Activated naive CD8-positive, alpha-beta T cell (primary cell): ENCODE results near the gene IL10RB.
A peak's percentile ranks its signal among the peaks of the same experiment; 100 is the strongest.

ENCODE experiments used
- H3K27ac Mint-ChIP-seq: one replicate; pipeline ENCODE4 v1.8.0; 2021; ENCODE audit warnings: mixed read lengths
- H3K27me3 Mint-ChIP-seq: one replicate; pipeline ENCODE4 v1.8.0; 2021; ENCODE audit warnings: mixed read lengths
- H3K36me3 Mint-ChIP-seq: one replicate; pipeline ENCODE4 v1.8.0; 2021; ENCODE audit warnings: mixed read lengths
- H3K4me1 Mint-ChIP-seq: one replicate; pipeline ENCODE4 v1.8.0; 2021; ENCODE audit warnings: low read depth, mixed read lengths
- H3K4me3 Mint-ChIP-seq: one replicate; pipeline ENCODE4 v1.8.0; 2021; ENCODE audit warnings: mild to moderate bottlenecking, mixed read lengths
- H3K9me3 Mint-ChIP-seq: one replicate; pipeline ENCODE4 v1.8.0; 2021; ENCODE audit warnings: low read depth, mixed read lengths

The IL10RB gene

GRCh38 chr21:33268393-33268736 is 2.2 kb downstream of the IL10RB start:
- H3K27me3 Mint-ChIP-seq, result no peaks in the 10 kb centered on the region
- peak overlapping the region; percentile 96 for H3K4me3 Mint-ChIP-seq
- no peaks in the 10 kb centered on the region for H3K9me3 Mint-ChIP-seq
- peaks cover 63% of the 10 kb centered on the region for H3K4me1 Mint-ChIP-seq
- peaks cover 8% of the 10 kb centered on the region for H3K36me3 Mint-ChIP-seq
- peak overlapping the region; percentile 97 for H3K27ac Mint-ChIP-seq

GRCh38 chr21:33268737-33269441 is 2.7 kb downstream of the IL10RB start:
- Mint-ChIP-seq H3K9me3 (no peaks in the 10 kb centered on the region), H3K4me1 (peaks cover 68% of the 10 kb centered on the region), H3K4me3 (peak overlapping the region; percentile 96), H3K36me3 (peaks cover 10% of the 10 kb centered on the region), H3K27ac (peak overlapping the region; percentile 97), H3K27me3 (no peaks in the 10 kb centered on the region)

- Mint-ChIP-seq H3K36me3 (peaks cover 13% of the 10 kb centered on the region), H3K27me3 (no peaks in the 10 kb centered on the region), H3K27ac (peak overlapping the region; percentile 73), H3K9me3 (no peaks in the 10 kb centered on the region), H3K4me3 (no peak overlapping the region), H3K4me1 (peaks cover 58% of the 10 kb centered on the region)
These were observed 4.8 kb downstream of the IL10RB start for GRCh38 chr21:33270986-33271385.

DNA sequence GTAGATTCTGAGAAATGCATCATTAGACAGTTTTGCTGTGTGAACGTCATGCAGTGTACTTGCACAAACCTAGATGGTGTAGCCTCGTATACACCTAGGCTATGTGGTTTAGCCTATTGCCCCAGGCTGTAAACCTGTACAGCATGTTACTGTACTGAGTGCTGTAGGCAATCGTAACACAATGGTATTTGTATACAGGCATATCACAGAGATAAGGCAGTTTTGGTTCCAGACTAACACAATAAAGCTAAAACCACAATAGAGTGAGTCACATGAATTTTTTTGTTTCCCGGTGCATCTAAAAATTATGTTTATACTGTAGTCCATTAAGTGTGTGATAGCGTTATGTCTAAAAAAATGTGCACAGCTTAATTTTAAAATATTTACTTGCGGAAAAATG is 6.9 kb downstream of the IL10RB start:
- H3K27ac Mint-ChIP-seq, result peak overlapping the region; percentile 71
- peaks cover 49% of the 10 kb centered on the region for H3K4me1 Mint-ChIP-seq
- H3K4me3 Mint-ChIP-seq, result no peak overlapping the region
- H3K27me3 Mint-ChIP-seq, result no peaks in the 10 kb centered on the region
- peaks cover 17% of the 10 kb centered on the region for H3K36me3 Mint-ChIP-seq
- no peaks in the 10 kb centered on the region for H3K9me3 Mint-ChIP-seq

- no peaks in the 10 kb centered on the region for H3K9me3 Mint-ChIP-seq
- H3K27me3 Mint-ChIP-seq, result no peaks in the 10 kb centered on the region
- peaks cover 14% of the 10 kb centered on the region for H3K4me1 Mint-ChIP-seq
- H3K36me3 Mint-ChIP-seq, result peaks cover 19% of the 10 kb centered on the region
- no peak overlapping the region for H3K4me3 Mint-ChIP-seq
- no peak overlapping the region for H3K27ac Mint-ChIP-seq
These were observed 12.6 kb downstream of the IL10RB start for GRCh38 chr21:33278721-33279120.

GRCh38 chr21:33279330-33279820 is 13.2 kb downstream of the IL10RB start:
- no peak overlapping the region for H3K4me3 Mint-ChIP-seq
- H3K27ac Mint-ChIP-seq, result no peak overlapping the region
- peaks cover 12% of the 10 kb centered on the region for H3K4me1 Mint-ChIP-seq
- H3K36me3 Mint-ChIP-seq, result peaks cover 18% of the 10 kb centered on the region
- H3K27me3 Mint-ChIP-seq, result no peaks in the 10 kb centered on the region
- no peaks in the 10 kb centered on the region for H3K9me3 Mint-ChIP-seq

- Mint-ChIP-seq H3K9me3 (no peaks in the 10 kb centered on the region), H3K27me3 (no peaks in the 10 kb centered on the region), H3K36me3 (peaks cover 18% of the 10 kb centered on the region), H3K4me1 (peaks cover 10% of the 10 kb centered on the region), H3K4me3 (no peak overlapping the region), H3K27ac (no peak overlapping the region)
These were observed 15.0 kb downstream of the IL10RB start for GRCh38 chr21:33281096-33281652.

- Mint-ChIP-seq H3K27me3 (no peaks in the 10 kb centered on the region), H3K4me1 (peaks cover 6% of the 10 kb centered on the region), H3K27ac (no peak overlapping the region), H3K4me3 (no peak overlapping the region), H3K36me3 (peaks cover 14% of the 10 kb centered on the region), H3K9me3 (no peaks in the 10 kb centered on the region)
These were observed 17.0 kb downstream of the IL10RB start for GRCh38 chr21:33283203-33283602.

- H3K4me3 Mint-ChIP-seq, result no peak overlapping the region
- H3K4me1 Mint-ChIP-seq, result peaks cover 6% of the 10 kb centered on the region
- H3K27me3 Mint-ChIP-seq, result no peaks in the 10 kb centered on the region
- no peak overlapping the region for H3K27ac Mint-ChIP-seq
- H3K9me3 Mint-ChIP-seq, result no peaks in the 10 kb centered on the region
- H3K36me3 Mint-ChIP-seq, result peaks cover 4% of the 10 kb centered on the region
These were observed 19.9 kb downstream of the IL10RB start for GRCh38 chr21:33286076-33286475.

DNA sequence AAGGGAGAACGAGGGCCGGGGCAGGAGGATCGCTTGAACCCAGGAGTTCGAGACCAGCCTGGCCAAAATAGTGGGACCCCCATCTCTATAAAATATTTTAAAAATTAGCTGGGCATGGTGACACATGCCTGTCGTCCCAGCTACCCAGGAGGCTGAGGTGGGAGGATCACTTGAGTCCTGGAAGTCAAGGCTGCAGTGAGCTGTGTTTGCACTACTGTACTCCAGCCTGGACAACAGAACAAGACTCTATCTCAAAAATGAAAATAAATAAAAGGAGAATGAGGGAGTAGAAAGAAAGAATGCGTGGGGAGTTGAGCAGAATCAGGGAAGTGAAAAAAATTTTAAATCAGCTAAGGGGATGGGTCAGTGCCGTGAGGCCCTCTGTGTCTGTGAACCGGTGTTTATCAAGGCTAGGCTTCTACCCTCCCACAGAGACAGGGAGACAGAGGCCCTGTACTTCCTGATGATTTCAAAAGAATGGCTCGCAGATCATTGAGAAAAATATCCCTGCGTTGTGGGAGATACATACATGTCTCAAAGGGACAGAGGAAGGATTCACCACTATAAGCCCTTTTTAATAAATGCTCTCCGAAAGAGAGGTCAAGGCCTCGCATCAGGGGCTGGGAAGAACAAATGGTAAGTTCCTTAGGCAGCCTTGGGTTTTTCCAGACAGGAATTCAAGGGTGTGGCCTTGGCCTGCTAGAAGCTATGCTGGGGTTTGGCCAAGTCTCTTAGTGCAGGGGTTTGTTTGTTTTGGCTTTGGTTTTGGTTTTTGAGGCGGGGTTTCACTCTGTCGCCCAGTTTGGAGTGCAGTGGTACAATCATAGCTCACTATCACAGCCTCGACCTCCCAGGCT is 20.7 kb downstream of the IL10RB start:
- H3K9me3 Mint-ChIP-seq, result no peaks in the 10 kb centered on the region
- H3K36me3 Mint-ChIP-seq, result peaks cover 4% of the 10 kb centered on the region
- H3K27me3 Mint-ChIP-seq, result no peaks in the 10 kb centered on the region
- peaks cover 6% of the 10 kb centered on the region for H3K4me1 Mint-ChIP-seq
- no peak overlapping the region for H3K27ac Mint-ChIP-seq
- no peak overlapping the region for H3K4me3 Mint-ChIP-seq

DNA sequence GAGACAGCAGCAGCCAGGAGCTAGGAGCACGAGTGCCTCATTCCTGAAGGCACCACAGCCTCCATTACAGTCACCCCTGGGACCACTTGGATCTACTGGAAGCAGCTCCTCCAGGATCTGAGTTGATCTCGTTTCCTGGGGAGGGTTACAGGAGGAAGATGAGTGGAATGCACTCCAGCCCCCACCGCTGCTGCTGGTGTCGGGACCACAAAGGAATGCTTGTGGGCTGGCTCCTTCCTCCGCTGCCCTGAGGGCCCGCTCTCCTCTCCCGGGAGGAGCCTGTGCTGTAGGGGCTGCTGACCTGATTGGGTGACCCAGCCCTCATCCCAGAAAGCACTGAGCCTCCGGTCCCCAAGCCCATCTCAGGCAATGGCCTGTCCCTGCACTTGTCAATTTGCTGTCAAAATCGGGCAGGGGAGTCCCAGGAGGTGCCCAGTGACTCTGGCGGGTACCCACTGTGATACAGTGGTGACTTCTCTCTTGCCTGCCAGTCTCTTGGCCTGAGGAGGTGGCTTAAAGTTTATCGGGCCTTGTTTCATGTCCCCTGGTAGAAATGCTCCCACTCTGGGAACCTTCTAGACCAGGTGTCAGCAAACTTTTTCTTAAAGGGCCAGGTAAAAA is 23.1 kb downstream of the IL10RB start:
- Mint-ChIP-seq H3K27me3 (no peaks in the 10 kb centered on the region), H3K4me3 (no peak overlapping the region), H3K27ac (no peak overlapping the region), H3K4me1 (peaks cover 15% of the 10 kb centered on the region), H3K36me3 (peaks cover 3% of the 10 kb centered on the region), H3K9me3 (no peaks in the 10 kb centered on the region)

DNA sequence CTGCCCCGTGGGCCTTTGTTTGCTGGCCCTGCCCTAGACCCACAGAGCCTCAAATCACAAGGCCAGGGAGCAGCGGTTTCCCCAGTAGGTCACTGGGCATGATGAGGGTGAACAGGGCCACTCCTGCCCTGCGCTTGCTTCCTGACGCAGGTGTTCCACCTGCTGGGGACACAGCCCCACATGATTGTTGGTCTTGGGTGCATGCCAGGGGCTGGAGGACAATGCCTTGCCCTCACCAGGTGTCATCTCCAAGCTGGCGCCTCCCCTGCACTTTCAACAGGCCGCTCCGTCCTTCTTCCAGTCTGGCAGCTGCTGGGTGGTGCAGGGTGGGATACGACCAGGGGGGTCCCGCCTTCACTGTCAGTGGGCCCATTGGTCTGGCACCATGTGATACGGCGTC is 24.3 kb downstream of the IL10RB start:
- H3K36me3 Mint-ChIP-seq, result peaks cover 3% of the 10 kb centered on the region
- H3K9me3 Mint-ChIP-seq, result no peaks in the 10 kb centered on the region
- H3K27ac Mint-ChIP-seq, result no peak overlapping the region
- H3K4me3 Mint-ChIP-seq, result no peak overlapping the region
- H3K27me3 Mint-ChIP-seq, result no peaks in the 10 kb centered on the region
- peaks cover 19% of the 10 kb centered on the region for H3K4me1 Mint-ChIP-seq

GRCh38 chr21:33291686-33292085 is 25.5 kb downstream of the IL10RB start:
- Mint-ChIP-seq H3K4me3 (no peak overlapping the region), H3K36me3 (peaks cover 6% of the 10 kb centered on the region), H3K27ac (no peak overlapping the region), H3K27me3 (no peaks in the 10 kb centered on the region), H3K9me3 (no peaks in the 10 kb centered on the region), H3K4me1 (peaks cover 19% of the 10 kb centered on the region)

DNA sequence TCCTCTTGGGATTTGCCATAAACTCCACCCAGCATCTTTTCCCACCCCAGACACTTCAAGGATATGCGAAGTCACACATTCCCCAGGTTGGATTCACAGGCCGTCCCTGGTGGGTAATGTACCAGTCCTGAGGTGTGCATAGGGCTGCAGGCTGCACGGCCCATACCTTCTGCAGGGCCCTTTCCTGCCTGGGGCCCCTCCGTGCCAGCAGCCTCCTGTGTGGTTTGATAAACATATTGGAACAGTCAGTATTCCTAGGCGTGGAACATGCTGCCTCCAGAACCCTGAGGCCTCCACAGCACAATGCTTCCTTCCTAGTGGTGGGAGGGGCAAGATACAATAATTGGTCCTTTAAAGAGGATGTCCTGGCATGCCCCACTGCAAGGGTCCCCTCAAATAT is 26.6 kb downstream of the IL10RB start:
- no peaks in the 10 kb centered on the region for H3K9me3 Mint-ChIP-seq
- H3K36me3 Mint-ChIP-seq, result peaks cover 8% of the 10 kb centered on the region

GRCh38 chr21:33293136-33293535 is 27.0 kb downstream of the IL10RB start:
- no peak overlapping the region for H3K4me3 Mint-ChIP-seq
- H3K27me3 Mint-ChIP-seq, result no peaks in the 10 kb centered on the region
- H3K4me1 Mint-ChIP-seq, result peaks cover 25% of the 10 kb centered on the region
- peaks cover 8% of the 10 kb centered on the region for H3K36me3 Mint-ChIP-seq
- H3K9me3 Mint-ChIP-seq, result no peaks in the 10 kb centered on the region
- H3K27ac Mint-ChIP-seq, result peak overlapping the region; percentile 76

More for the DNA sequence above, 26.6 kb downstream of the IL10RB start:
- H3K27me3 Mint-ChIP-seq, result no peaks in the 10 kb centered on the region
- peak overlapping the region; percentile 76 for H3K27ac Mint-ChIP-seq
- H3K4me1 Mint-ChIP-seq, result peaks cover 22% of the 10 kb centered on the region
- H3K4me3 Mint-ChIP-seq, result no peak overlapping the region
